HG03432 (cell line): Measurements from ENCODE around the gene TXK.
A peak's percentile ranks its signal among the peaks of the same experiment; 100 is the strongest.

Experiments used
- ATAC-seq: cut with Tn5 transposase; IDR thresholded peaks from one replicate; pipeline ENCODE4 v1.9.1; 2021; ENCODE audit warnings: mild to moderate bottlenecking, moderate library complexity; ENCODE audit not compliant: unreplicated experiment

The TXK gene

DNA sequence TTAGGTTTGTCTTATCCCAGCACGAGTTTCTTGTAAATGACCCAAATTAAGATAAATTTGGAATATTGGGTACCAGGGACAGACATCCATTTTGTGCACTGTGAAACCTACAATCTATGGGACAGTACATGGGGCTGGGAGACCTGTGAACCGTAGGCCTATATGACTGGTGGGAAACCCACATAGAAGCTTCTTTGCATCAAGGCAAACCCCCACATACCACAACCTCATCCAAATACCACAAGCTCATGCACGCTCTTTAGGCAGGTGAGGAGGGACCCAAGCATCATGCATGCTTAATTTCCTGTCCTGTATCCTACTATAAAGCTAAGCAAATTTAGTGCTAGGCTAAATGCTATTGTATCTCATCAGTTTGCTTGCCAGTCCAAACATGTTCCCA, 69.7 kb downstream of the TXK start:
- ATAC-seq: peak; percentile 36

DNA sequence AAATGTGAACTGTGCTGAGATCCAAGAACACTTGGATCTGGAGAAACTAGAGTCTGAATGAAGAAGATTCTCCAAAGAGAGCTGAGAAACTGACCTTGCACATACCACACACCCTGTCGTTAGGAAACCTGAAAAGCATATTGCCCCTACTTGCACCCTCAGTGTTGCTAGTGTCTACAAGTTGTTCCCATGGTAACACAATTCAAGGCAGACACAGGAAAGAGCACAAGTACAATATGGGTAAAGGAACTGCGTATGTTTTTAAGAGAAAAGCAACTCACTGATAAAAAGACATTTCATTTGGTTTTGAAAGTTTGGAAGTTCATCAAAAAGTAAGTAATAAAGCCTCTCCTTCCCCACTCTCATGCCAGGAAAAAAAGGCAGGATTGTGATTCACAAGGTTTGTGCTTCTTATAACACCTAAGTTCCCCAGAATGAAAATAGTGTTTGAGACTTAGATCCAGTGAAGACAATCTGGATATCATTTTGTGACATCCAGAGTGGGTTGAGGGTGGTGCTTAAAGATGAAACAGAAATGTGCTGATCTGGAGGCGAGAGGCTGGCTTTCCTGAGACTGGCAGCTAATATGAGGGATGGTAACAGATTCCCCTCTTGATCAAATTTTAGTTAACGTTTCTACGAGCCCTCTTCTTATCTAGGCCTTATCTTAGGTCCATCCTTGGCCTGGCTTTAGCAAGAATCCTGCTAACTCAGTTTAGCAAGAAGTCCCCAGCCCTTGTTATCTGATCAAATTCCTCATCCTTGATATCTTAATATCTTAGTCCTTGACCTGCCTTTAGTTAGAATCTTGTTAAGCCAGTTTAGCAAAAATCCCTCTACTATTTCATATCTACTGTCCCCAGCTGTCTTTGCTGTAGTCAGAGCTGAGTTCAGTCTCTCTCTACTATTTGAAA, 75.2 kb downstream of the TXK start:
- no peak for ATAC-seq

DNA sequence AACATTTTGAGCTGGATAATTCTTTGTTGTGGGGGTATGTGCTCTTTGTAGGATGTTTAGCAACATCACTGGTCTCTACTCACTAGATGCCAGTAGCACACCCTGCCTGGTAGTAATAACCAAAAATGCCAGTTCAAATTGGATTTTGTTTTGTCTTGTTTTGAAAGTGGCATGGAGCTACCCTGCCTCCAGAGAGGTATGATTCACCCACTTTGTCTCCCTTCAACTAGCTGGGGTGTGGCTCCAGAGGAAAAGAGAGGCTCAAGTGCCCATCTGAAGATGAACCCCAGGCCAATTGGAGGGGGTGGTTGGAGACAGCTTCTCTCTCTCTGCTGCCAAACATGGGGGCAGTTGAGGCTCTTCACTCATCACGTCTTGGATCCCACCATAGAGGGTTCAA, 83.0 kb downstream of the TXK start:
- no peak for ATAC-seq

DNA sequence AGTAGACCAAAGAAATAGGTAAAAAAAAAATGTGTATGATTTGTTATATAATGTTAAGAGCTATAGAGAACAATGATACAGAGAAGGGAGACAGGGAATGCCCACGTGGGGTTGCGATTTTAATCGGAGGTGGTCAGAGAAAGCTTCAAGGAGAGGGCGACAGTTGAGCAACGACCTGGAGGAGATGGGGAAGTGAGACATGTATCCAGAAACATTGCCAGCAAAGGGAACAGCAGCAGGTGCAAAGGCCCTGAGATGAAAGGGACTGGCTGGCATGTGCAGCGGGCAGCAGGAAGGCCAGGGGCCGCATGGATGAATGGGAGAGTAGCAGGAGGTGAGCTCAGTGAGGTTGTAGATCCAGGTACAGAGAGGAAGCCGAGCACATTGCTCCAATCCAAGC, 84.6 kb downstream of the TXK start:
- no peak for ATAC-seq

DNA sequence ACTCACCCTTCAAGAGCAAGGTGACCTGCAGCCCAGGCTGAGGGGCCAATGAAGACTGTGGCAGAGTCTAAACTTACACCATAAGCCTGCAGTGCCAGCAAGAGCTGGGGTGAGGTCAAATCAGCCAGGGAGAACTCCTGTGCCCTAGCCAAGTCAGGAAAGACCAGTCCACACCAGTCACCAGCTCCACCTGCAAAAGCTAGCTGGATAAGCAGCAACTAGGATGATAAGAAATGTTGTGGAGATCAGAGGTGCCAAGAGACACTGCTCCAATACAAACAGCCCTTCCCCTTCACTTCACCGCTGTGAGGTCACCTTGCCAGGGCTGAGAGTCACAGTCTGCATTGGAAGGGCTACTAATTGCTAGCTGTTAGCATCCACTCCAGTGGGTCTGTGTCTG, 86.2 kb downstream of the TXK start:
- ATAC-seq: peak; percentile 19

DNA sequence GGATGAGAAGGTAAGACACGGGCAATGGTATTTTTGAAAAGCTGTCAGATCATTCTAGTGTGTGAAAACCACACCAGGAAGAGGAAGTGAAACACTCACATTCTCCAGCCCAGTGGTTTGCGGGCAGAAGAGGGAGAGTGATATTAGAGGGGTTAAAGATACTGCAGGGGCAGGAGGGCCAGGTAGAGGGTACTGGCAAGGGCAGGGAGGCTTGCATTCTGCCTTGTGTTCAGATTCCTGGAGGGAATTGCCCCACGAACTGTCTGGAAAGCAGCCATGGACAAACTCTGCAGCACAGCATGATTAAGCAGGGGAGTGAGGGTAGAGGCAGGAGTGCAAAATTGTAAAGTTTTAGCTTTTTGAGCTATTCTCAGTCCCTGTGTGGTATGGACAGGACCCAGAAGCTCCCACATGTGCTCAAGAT, 86.6 kb downstream of the TXK start:
- peak; percentile 99 for ATAC-seq

DNA sequence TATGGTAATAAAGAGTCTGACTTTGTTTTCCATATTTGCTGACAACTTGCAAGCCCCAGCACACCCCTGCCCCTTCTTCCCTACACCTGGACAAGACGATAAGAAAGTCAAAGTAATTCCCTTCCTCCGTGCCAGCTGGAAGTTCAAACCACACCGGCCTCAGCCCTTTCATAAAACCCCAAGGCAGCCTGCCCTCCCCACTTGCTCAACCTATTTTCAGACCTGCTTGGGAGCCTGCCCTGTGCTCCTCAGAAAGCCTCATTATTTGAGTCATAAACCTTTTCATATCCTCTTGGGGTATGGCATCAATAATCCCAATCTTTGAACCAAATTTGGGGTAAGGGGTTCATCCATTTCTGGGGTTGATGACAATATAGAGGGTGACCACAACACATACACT, 88.0 kb downstream of the TXK start:
- ATAC-seq: no peak

DNA sequence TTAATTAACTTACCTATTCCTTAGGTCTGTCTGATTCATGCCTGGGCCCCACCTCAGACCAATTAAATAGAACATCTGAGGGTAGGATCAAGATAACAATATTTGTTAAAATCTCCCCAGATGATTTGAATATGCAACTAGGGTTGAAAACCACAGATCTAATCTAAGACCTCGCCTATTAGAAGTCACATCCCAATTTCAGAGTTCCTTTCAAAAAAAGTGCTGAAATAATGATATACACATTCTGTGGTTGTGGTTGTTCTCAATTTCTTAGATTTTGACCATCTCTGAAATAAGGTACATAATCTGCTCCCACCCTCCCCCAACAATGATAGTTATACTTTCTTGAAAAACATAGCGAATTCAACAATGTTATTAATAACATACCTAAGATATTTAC, 89.8 kb downstream of the TXK start:
- ATAC-seq: no peak

DNA sequence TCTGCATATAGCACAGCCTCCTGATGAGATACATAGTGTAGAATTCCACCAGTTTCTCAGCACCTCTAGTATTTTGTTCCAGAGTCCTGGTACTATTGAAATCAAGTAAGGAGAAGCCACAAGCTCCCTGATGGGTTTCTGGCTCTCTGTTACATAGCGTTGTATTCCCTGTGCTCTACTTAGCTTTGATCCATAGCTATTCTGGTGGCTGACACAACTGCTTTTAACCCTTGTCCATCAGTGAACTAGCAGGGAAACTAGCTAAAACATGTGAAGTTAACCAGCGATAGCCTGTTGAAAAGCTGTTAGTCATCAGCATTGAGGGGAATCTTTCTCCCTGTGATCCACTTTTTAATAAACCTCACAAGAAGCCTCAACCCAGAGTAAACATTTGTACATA, 90.5 kb downstream of the TXK start:
- ATAC-seq: no peak

DNA sequence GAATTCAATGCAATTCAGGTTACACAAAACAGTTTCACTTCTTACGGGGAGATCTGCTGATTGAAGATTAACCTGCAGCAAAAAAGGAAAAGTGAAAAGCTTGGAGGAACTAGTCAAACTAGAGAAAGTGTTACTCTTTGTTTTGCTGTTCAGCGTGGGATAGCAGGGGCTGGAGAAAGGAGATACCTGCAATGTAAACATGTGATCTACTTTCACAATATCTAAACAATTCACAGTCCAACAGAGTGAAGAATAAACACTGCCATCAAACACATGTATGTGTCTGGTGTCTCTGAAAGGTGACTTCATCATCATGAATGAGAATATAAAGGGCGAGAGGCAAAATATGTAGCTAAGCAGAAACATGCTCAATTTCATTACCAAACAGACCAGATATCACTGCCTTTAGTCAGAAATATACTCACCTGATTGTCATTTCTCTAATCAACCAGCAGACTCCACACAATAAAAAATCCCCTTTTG, 91.0 kb downstream of the TXK start:
- ATAC-seq: no peak

DNA sequence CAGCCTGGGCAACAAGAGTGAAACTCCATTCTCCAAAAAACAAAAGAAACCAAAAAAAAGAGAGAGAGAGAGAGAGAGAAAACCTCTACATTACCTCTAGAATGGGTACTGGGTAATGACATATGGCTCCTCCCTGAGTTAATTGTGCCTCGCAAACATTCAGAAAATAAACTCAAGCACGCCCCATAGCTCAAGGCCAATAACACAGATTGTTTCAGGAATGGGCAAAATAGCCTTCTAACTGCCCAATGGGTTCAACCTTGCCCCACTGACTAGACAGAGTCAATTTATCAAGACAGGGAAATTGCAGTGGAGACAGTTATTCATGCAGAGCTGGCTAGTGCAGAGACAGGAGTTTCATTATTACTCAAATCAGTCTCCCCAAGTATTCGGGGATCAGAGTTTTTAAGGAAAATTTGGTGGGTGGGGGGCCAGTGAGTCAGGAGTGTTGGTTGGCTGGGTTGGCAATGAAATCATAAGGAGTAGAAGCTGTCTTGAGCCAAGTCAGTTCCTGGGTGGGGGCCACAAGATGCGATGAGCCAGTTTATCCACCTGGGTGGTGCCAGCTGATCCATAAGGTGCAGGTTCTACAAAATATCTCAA, 92.4 kb downstream of the TXK start:
- ATAC-seq: no peak

DNA sequence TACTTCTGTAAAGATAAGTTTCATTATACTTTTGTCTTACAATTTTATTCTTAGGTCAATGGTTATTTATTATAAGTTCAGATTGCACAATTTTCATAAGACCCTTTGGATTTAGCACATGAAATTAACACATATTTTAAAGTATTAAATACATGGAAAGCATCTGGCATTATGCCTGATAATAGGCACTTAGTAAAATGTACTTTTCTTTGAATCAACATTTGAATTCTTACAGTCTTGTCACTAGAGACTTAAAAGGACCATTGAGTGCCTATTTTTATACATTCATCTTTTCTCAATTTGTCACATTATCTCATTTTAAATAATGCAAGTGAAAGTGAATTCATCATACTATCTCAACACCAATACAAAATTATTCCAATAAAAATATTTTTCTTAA, 94.5 kb downstream of the TXK start:
- no peak for ATAC-seq

DNA sequence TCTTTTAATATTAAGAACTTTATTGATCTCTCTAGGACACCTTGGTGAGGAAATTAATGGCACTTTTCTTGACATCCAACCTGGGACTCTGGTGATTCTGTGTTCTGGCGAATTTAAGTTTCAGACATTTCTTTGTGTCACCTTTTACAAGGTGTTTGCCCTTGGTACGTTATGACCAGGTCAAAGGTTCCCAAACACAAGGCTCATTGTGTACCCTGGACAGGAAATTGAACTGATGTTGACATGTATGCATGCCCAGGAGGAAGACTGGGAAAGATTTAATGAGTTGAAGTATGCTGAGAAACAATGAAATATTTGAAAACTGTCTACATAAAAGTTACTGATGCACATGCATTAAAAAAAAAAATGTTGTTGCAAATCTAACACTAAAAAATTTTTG, 95.4 kb downstream of the TXK start:
- ATAC-seq: no peak

DNA sequence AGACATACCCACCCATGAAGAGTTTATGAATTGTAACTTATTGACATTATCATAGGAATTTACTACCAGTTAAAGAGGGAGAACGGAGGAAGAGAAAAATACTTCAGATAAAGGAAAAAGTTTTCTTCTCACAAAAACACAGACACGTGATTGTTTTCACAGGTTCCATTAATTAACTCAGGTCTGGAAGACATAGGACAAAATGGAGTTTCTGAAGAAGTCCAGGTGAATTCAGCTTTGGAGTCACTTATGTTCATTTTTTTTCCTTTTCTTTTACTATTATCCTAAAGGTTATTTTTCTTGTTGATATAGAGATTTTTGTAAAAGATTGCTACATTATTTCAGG, 97.0 kb downstream of the TXK start:
- ATAC-seq: no peak

DNA sequence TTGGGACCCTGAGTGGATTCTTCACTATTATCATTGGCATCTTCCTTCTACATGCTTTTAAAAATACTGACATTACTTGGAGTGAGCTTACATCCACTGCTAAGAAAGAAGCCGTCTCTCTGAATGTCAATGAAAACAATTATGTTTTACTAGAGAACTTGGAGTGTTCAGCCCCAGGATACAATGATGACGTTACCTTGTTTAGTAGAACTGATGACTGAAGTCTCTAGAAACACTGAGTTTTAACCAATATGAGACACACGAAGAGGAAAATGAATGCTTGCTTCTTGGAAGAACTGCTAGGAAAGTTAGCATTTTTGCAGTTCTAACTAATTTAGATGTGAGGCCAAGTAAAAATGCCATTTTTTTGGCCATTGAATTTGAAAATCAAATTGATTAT, 98.1 kb downstream of the TXK start:
- ATAC-seq: no peak

DNA sequence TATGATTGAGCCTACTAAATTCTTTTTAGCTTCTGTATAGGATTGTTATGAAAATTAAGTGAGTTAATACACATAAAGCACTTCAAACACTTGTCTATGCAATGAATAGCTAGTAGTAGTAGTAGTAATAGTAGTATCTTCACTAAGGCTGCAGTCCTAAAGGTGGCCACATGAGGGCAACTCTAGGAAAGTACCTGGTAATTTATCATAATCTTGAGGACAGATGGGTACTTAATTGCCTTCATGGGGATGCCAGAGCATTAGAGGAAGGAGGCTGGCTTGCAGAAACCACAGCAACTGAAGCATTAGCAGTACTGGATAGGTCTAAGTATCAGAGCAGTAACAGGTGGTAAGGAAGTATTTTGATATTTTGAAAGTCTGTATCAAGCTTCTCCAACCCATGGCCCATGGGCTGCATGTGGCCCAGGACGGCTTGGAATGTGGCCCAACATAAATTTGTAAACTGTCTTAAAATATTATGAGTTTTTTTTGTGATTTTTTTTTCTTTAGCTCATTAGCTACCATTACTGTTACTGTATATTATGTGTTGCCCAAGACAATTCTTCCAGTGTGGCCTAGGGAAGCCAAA, 100.1 kb downstream of the TXK start:
- peak; percentile 36 for ATAC-seq

DNA sequence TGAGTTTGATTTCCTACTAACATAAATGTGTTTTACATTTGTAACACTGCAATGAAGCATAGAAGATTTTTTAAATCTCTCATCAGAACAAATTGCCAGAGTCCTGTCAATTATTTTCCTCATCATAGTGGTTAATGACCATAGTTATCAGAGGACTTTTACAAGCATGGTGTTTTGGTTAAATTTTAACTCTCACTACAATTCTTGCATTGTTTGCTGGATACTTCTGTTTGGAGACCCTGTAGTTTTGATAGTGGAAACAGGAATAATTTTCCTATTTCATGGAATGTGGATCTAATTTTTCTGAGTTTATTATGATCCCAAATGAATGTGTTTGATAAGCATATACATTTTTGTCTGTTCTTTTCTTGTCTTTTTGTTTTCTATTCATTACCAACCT, 100.6 kb downstream of the TXK start:
- ATAC-seq: no peak

DNA sequence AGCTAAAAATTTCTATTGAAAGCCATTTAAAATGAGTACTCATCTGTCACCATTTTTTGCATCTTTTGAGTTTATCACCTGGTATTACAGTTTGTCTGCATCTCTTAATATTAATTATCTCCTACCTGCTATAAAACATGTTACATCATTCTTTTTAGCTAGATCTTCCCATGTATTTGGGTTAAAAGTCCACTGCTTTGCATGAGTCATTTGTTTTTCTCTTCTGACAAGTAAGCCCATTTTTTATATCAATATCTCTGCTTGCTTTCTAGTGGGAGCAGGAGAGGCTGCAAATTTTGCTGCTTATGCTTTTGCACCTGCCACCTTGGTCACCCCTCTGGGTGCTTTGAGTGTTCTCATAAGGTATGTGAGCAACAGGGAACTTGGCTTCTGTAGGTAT, 101.3 kb downstream of the TXK start:
- no peak for ATAC-seq

DNA sequence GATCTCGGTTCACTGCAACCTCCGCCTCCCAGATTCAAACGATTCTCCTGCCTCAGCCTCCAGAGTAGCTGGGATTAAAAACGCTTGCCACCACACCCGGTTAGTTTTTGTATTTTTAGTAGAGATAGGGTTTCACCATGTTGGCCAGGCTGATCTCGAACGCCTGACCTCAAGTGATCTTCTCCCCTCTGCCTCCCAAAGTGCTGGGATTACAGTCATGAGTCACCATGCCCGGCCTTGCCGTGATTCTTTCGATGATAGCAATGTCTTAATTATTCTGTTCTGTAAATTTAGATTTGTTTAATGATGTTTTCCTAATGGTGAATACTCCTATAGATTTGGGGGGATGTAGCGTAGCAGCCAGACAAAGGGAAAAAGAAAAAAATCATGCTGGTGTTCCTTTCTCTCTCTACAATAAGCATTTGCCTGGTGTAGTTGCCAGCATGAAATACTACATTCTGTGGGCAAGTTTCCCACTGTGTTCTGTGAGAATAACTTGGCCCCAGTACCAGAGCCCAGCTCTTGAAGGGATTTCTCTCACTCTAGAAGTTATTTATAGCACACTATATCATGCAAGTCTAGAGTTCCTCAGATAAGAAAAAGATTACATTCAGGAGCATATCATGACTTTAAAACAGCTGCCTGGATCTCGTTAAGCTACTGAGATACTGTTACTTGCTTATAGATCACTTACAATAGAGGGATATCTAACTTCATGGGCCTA, 102.1 kb downstream of the TXK start:
- ATAC-seq: no peak

DNA sequence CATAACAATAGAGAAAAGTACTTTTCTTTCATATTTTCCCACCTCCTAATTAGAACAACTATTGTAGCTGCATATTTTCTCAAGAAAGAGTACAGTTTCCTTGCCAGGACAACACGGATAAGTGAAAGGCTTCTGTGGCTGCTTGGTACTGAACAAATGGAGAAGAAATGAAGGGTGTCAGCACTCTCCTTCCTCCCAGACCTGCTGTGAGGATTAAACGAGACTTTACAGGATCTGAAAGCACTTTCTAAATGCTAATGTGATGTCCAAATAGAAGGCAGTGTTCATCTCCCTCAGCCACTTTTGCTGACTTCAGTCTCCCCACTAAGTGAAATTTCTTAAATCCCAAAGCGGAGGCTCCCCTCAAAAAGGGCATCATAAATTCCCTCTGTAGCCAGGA, 103.6 kb downstream of the TXK start:
- no peak for ATAC-seq

DNA sequence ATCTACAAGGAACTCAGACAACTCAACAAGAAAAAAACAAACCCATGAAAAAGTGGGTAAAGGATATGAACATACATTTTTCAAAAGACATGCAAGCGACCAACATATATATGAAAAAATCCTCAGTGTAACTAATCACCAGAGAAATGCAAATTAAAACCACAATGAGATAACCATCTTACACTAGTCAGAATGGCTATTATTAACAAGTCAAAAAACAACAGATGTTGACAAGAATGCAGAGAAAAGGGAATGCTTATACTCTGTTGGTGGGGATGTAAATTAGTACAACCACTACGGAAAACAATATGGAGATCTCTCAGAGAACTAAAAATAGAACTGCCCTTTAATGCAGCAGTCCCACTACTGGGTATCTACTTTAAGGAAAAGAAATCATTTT, 105.4 kb downstream of the TXK start:
- ATAC-seq: peak; percentile 81

DNA sequence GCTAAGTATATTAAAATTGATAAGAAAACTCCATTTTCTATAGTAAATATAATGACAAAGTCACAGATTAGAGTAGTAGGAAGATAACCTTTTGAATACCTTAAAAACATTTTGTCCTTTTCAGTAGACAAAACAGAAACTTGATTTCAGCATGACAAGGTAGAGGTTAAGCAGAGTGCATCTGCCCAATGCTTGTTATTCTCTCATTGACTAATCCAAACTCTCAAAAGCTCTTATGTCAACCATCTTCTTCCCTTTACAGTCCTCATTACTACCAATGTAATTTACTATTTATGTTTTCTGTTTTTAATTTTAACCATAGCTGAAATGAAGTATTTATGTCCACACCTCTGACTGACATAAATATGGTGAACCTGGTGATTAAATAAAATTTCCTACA, 106.4 kb downstream of the TXK start:
- peak; percentile 81 for ATAC-seq
